ENCODE results near the gene HTRA1.

Gene HTRA1

GRCh38 chr10:122514045-122514840, 52.9 kb downstream of the HTRA1 start:
- H2AFZ ChIP-seq (ENCODE audit: low read length): no peak overlapping the region
- no peaks in the 10 kb centered on the region for H3K9me3 ChIP-seq (ENCODE audit: low read length)
- H3K27ac ChIP-seq (ENCODE audit: low read depth, low read length, poor library complexity, severe bottlenecking): no peak overlapping the region
- no peaks in the 10 kb centered on the region for H3K4me1 ChIP-seq (ENCODE audit: insufficient read depth, low read length, severe bottlenecking)
- no peak overlapping the region for H3K4me2 ChIP-seq (ENCODE audit: low read length)
- H3K9me2 ChIP-seq (ENCODE audit: low read depth, low read length): no peaks in the 10 kb centered on the region
- no peaks in the 10 kb centered on the region for H3K36me3 ChIP-seq (ENCODE audit: insufficient read depth, low read length)
- H3K4me3 ChIP-seq (ENCODE audit: low read depth, low read length, poor library complexity, severe bottlenecking): no peak overlapping the region
- no peaks in the 10 kb centered on the region for H3F3A ChIP-seq (ENCODE audit: insufficient read depth, low read length)
- no peak for TF ChIP-seq CTCF (IDR thresholded peaks at IDR 0.05; ENCODE audit: low read length)
- TF ChIP-seq EZH2 (IDR thresholded peaks at IDR 0.05; ENCODE audit: borderline replicate concordance, low read length): no peak
- no peaks in the 10 kb centered on the region for H3K27me3 ChIP-seq (ENCODE audit: insufficient read depth, low read length)
- H3K9ac ChIP-seq (ENCODE audit: low read length): no peak overlapping the region
- H4K20me1 ChIP-seq (ENCODE audit: insufficient read depth, low read length): no peaks in the 10 kb centered on the region
- no peaks in the 10 kb centered on the region for H3K79me2 ChIP-seq (ENCODE audit: insufficient read depth, low read length)

DNA sequence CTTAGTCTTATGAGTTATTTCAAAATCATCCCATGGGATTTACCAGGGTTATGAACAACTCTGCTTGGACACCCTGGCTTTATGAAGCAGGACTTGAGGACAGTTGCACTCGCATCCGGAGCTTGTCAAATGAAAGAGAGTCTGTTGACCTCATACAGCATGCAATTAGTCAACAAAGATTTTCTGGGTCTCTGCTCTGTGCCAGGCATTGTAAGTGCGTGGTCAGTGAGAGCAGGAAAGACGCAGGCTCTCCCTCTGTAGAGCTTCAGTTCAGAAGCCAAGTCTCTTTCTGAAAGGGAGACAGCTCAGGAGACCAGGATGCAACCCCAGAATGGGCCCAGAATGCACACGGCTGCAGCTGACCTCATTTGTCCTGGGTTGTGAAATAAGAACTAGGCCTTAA, 53.7 kb downstream of the HTRA1 start:
- H3K36me3 ChIP-seq (ENCODE audit: insufficient read depth, low read length): no peaks in the 10 kb centered on the region
- TF ChIP-seq CTCF (IDR thresholded peaks at IDR 0.05; ENCODE audit: low read length): no peak
- TF ChIP-seq EZH2 (IDR thresholded peaks at IDR 0.05; ENCODE audit: borderline replicate concordance, low read length): no peak
- no peaks in the 10 kb centered on the region for H3K4me1 ChIP-seq (ENCODE audit: insufficient read depth, low read length, severe bottlenecking)
- H4K20me1 ChIP-seq (ENCODE audit: insufficient read depth, low read length): no peaks in the 10 kb centered on the region
- H3K27me3 ChIP-seq (ENCODE audit: insufficient read depth, low read length): no peaks in the 10 kb centered on the region
- H3K9me2 ChIP-seq (ENCODE audit: low read depth, low read length): no peaks in the 10 kb centered on the region
- no peaks in the 10 kb centered on the region for H3F3A ChIP-seq (ENCODE audit: insufficient read depth, low read length)
- no peak overlapping the region for H3K4me2 ChIP-seq (ENCODE audit: low read length)
- no peak overlapping the region for H2AFZ ChIP-seq (ENCODE audit: low read length)
- no peak overlapping the region for H3K27ac ChIP-seq (ENCODE audit: low read depth, low read length, poor library complexity, severe bottlenecking)
- no peak overlapping the region for H3K4me3 ChIP-seq (ENCODE audit: low read depth, low read length, poor library complexity, severe bottlenecking)
- H3K9ac ChIP-seq (ENCODE audit: low read length): no peak overlapping the region
- H3K9me3 ChIP-seq (ENCODE audit: low read length): no peaks in the 10 kb centered on the region
- no peaks in the 10 kb centered on the region for H3K79me2 ChIP-seq (ENCODE audit: insufficient read depth, low read length)

GRCh38 chr10:122515588-122516231, 54.4 kb downstream of the HTRA1 start:
- no peak overlapping the region for H3K4me2 ChIP-seq (ENCODE audit: low read length)
- no peaks in the 10 kb centered on the region for H3K9me3 ChIP-seq (ENCODE audit: low read length)
- no peak overlapping the region for H3K9ac ChIP-seq (ENCODE audit: low read length)
- H3K79me2 ChIP-seq (ENCODE audit: insufficient read depth, low read length): no peaks in the 10 kb centered on the region
- H3K4me3 ChIP-seq (ENCODE audit: low read depth, low read length, poor library complexity, severe bottlenecking): no peak overlapping the region
- no peak overlapping the region for H2AFZ ChIP-seq (ENCODE audit: low read length)
- no peak for TF ChIP-seq CTCF (IDR thresholded peaks at IDR 0.05; ENCODE audit: low read length)
- TF ChIP-seq EZH2 (IDR thresholded peaks at IDR 0.05; ENCODE audit: borderline replicate concordance, low read length): no peak
- no peak overlapping the region for H3K27ac ChIP-seq (ENCODE audit: low read depth, low read length, poor library complexity, severe bottlenecking)
- no peaks in the 10 kb centered on the region for H4K20me1 ChIP-seq (ENCODE audit: insufficient read depth, low read length)
- no peaks in the 10 kb centered on the region for H3K36me3 ChIP-seq (ENCODE audit: insufficient read depth, low read length)
- H3K4me1 ChIP-seq (ENCODE audit: insufficient read depth, low read length, severe bottlenecking): no peaks in the 10 kb centered on the region
- no peaks in the 10 kb centered on the region for H3K27me3 ChIP-seq (ENCODE audit: insufficient read depth, low read length)
- H3F3A ChIP-seq (ENCODE audit: insufficient read depth, low read length): no peaks in the 10 kb centered on the region
- no peaks in the 10 kb centered on the region for H3K9me2 ChIP-seq (ENCODE audit: low read depth, low read length)
